HG03066 (cell line): ENCODE data around the gene SLC2A9.

Source experiments
- ATAC-seq: cut with Tn5 transposase; IDR thresholded peaks from one replicate; pipeline ENCODE4 v1.9.1; 2021; ENCODE audit warnings: low read depth; ENCODE audit not compliant: unreplicated experiment

Gene SLC2A9

GRCh38 chr4:9969526-9970398 lies 51.5 kb downstream of the SLC2A9 start:
- ATAC-seq: peak; percentile 13

- no peak for ATAC-seq
Observed at GRCh38 chr4:9968472-9968871, 52.8 kb downstream of the SLC2A9 start.

GRCh38 chr4:9964879-9965278 lies 56.4 kb downstream of the SLC2A9 start:
- no peak for ATAC-seq

GRCh38 chr4:9963328-9963727 lies 58.0 kb downstream of the SLC2A9 start:
- ATAC-seq: no peak

- no peak for ATAC-seq
Observed at GRCh38 chr4:9962611-9963314, 58.5 kb downstream of the SLC2A9 start.

- no peak for ATAC-seq
Observed at GRCh38 chr4:9954468-9954867, 66.8 kb downstream of the SLC2A9 start.

- ATAC-seq: no peak
Observed at GRCh38 chr4:9953089-9953488, 68.2 kb downstream of the SLC2A9 start.

- no peak for ATAC-seq
Observed at GRCh38 chr4:9952415-9952950, 68.8 kb downstream of the SLC2A9 start.

- no peak for ATAC-seq
Observed at GRCh38 chr4:9949573-9949972, 71.7 kb downstream of the SLC2A9 start.

GRCh38 chr4:9947168-9948062 lies 73.9 kb downstream of the SLC2A9 start:
- ATAC-seq: no peak

GRCh38 chr4:9946170-9946569 lies 75.1 kb downstream of the SLC2A9 start:
- ATAC-seq: no peak

- no peak for ATAC-seq
Observed at GRCh38 chr4:9944431-9945425, 76.6 kb downstream of the SLC2A9 start.

GRCh38 chr4:9943761-9944160 lies 77.5 kb downstream of the SLC2A9 start:
- no peak for ATAC-seq

- no peak for ATAC-seq
Observed at GRCh38 chr4:9942921-9943600, 78.2 kb downstream of the SLC2A9 start.

- no peak for ATAC-seq
Observed at GRCh38 chr4:9942139-9942538, 79.2 kb downstream of the SLC2A9 start.

- no peak for ATAC-seq
Observed at GRCh38 chr4:9940041-9940440, 81.3 kb downstream of the SLC2A9 start.

- no peak for ATAC-seq
Observed at GRCh38 chr4:9938933-9939332, 82.4 kb downstream of the SLC2A9 start.

- ATAC-seq: no peak
Observed at GRCh38 chr4:9937078-9937477, 84.2 kb downstream of the SLC2A9 start.

- ATAC-seq: no peak
Observed at GRCh38 chr4:9936129-9936644, 85.1 kb downstream of the SLC2A9 start.
